ENCODE data around the gene LRRK1.

GRCh38 chr15:101055411-101055810 lies 136.3 kb downstream of the LRRK1 start:
- TF ChIP-seq EZH2phosphoT487 (IDR thresholded peaks at IDR 0.05; ENCODE audit: borderline replicate concordance, low read length) = no peak
- TF ChIP-seq CTCF (IDR thresholded peaks at IDR 0.05; ENCODE audit: low read depth, low read length, poor library complexity, severe bottlenecking) = no peak

Data from DOHH2 (cell line).